HG03521 (cell line): ENCODE results near the gene ACTA2.
"Not testable (repeated sequence)": the region's sequence is repeated elsewhere in the genome, so short reads cannot be mapped to it uniquely, and the experiment has no call there.

Experiments used
- ATAC-seq: cut with Tn5 transposase; IDR thresholded peaks from one replicate; pipeline ENCODE4 v1.9.1; 2021; ENCODE audit warnings: mild to moderate bottlenecking, moderate library complexity; ENCODE audit not compliant: unreplicated experiment

The ACTA2 gene

DNA sequence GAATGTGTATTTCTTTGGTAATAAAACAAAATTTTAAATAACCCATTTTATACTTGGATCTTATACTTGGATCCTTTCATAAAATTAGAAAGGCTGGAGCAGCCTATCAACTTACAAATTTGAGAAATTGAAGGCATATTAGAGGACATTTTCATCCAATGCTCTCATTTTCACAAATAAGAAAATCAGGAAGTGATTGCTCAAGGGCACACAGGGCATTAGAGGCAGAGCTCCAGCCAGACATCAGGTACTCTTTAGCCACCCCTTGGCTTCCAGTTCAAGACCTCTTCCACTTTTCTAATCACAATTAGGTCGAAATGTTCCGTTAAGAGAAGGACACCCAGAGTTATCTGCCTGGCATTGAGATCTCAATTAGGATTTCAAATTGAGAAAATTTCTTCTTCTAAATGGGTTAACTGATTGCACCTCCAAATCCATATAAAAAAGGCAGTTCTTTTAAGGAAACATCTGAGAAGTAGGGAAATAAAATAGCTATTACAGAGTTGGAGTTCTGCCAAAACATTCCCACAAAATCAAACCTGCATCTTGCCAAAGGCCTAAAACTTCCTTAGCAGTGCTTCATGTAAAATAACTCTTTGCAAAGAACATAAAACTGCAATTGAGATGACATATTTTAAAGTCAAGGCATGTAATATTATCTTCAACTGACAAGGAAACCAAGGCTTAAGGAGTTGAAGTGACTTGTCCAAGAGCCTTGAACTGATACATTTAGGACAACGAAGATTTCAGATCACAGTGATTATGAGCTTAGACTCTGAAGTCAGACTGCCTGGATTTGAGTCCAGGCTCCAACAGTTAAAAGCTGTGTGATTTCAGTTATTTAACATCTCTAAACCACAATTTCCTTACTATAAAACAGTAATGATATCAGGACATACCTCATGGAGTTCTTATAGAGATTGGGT is 2.4 kb downstream of the ACTA2 start:
- ATAC-seq: no peak

DNA sequence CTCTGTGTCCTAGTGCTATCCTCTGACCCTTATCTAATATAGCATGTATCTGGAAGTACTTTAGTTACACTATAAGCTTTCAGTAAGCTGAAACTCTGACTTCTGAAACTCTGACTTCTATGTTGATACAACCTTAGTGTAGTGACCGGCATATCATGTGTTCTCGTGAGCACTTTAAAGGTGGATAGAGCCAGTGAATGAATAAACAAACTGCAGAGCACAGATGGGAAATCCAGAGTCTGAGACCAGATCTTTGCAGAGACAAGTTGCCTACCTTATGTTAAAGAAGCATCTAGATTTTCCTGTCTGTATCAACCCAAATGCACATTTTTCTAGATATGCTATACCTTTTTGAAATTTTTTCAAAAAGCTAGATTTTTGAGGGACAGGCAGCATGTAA is 3.5 kb downstream of the ACTA2 start:
- ATAC-seq: no peak

DNA sequence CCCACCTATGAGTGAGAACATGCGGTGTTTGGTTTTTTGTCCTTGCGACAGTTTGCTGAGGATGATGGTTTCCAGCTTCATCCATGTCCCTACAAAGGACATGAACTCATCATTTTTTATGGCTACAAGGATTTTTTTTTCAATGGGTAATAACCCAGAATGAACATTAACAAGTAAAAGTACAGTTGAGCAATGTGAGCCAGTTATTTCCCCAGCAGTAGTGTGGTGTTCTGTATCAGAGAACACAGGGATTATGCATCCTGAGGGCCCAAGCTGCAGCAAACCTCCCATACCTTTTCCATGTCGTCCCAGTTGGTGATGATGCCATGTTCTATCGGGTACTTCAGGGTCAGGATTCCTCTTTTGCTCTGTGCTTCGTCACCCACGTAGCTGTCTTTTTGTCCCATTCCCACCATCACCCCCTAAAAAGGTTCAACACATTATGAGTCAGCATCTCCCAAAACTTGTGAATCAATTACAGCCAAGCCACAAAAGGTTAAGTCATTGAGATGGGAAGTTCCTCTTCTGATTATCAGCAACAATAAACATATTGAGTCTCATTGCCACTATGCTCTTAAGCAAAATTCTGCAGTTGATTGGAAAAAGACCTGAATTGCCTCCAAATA is 5.5 kb downstream of the ACTA2 start:
- no peak for ATAC-seq

DNA sequence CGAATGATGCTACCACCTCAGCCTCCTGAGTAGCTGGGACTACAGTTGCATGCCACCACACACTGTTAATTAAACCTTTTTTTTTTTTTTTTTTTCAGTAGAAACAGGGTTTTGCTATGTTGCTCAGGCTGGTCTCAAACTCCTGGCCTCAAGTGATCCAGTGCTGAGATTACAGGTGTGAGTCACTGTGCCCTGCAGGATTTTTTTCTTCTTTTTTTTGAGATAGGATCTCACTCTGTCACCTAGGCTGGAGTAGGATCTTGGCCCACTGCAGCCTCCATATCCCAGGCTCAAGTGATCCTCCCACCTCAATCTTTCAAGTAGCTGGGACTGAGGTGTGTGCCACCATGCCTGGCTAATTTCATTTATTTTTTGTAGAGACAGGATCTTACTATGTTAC is 6.4 kb downstream of the ACTA2 start:
- no peak for ATAC-seq

DNA sequence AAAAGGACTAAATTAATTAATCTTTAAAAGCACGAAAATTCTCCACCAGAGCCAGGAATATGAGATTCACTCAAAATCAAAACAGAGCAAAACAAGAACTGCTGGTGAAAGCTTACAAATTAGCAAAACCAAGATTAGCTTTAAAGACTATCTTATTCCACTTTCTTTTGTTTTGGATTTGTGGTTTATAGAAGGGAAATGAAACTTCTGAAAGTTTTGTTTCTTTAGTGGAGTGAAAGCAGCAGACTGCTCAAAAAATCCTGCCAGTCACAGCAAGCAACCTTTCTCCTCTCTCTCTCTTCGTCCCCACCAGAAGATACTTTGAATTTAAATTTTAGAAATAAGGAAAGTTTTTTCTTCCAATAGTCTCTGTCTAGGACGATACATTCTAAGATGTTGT is 7.8 kb downstream of the ACTA2 start:
- no peak for ATAC-seq

DNA sequence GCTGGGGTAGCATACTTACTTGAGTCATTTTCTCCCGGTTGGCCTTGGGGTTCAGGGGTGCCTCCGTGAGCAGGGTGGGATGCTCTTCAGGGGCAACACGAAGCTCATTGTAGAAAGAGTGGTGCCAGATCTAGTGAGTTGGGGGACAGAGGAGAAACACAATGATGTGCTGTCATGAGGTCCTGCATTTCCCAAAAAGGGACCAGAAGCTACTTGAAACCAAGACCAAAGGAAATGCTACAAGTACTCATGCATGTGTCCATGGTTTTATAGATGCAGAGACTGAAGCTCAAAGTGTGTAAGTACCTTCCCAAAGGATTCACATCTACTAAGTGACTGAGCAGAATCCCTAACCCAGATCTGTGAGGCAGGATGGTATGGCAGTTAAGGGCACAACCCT is 8.8 kb downstream of the ACTA2 start:
- ATAC-seq: no peak

DNA sequence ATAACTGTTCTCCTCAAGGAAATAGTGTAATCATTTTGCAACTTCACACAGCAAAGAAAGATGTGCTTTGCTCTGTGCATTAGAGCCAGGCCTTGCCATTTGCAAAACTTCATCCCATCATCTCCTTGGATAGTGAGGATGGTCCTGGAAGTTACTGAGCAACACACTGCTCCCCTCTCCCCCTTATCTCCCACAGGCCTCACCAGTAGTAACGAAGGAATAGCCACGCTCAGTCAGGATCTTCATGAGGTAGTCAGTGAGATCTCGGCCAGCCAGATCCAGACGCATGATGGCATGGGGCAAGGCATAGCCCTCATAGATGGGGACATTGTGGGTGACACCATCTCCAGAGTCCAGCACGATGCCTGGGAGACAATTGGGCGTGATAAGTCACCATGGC is 11.5 kb downstream of the ACTA2 start:
- ATAC-seq: no peak

DNA sequence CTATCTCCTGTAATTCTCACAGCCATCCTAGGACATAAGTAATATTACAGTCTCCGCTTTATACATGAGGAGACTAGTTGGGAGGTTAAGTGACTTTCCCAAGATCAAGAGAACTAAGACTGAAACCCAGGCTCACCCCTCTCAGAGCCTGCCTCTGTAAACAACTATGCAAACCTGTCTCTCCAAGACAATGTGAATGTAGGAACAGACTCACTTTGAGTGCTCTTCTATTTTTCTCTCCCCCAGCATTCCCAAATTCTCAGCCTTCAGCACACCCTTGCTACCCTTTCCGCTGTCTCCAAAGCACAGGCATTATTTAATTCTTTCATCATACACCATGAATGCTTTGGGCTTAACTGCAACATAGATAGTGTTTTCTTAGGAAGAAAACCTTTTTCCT is 13.6 kb downstream of the ACTA2 start:
- ATAC-seq: no peak

DNA sequence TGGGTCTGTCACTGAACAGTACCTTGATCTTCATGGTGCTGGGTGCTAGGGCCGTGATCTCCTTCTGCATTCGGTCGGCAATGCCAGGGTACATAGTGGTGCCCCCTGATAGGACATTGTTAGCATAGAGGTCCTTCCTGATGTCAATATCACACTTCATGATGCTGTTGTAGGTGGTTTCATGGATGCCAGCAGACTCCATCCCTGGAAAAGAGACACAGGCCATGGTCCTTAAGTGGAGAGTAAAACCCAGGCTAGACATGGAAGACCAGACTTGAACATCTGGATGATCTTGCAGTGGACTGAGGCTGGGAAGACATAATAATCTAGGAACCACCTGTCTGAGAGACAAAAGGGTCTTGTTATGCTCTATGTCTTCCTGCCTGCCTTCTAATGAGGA is 14.5 kb downstream of the ACTA2 start:
- no peak for ATAC-seq

DNA sequence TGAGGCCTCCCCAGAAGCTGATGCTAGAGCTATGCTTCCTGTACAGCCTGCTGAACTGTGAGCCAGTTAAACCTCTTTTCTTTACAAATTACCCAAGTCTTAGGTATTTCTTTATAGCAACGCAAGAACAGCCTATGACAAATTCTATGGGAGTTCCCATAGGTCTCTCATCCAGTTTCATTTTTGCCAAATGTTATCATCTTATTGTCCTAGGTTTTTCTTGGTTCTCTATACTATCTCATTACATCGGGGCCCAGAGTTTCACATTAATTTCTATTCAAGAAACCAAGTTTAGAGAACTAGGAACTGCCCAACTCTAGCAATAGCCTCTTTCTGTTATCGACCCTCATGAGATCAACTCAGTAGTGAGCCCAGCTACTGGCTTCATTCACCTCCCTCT is 15.9 kb downstream of the ACTA2 start:
- ATAC-seq: no peak

DNA sequence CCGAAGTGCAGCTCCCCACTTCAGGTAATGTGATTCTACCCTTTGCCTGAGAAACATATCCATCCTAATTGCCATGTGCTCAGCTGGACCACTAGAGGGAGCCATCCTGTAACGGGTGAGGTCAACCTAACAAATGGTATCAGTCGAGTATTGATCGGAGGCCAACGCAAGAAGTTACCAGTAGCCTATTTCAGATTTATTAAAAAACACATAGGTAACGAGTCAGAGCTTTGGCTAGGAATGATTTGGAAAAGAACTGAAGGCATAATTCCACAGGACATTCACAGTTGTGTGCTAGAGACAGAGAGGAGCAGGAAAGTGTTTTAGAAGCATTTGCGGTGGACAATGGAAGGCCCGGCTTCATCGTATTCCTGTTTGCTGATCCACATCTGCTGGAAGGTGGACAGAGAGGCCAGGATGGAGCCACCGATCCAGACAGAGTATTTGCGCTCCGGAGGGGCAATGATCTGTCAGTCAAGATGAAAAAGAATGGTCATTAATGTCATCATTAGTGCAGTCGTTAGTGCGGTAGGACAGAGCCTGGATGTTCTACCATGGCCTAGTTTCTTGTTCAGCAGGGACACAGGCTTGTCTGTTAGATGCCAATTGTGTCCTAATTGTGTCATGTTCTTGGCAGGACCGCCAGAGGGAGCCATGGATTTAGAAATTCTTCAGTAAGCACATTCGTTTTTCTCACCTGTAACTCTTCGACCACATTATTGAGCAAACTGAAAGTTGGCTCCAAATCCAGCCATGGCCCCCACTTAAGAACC is 17.5 kb downstream of the ACTA2 start:
- ATAC-seq: no peak

DNA sequence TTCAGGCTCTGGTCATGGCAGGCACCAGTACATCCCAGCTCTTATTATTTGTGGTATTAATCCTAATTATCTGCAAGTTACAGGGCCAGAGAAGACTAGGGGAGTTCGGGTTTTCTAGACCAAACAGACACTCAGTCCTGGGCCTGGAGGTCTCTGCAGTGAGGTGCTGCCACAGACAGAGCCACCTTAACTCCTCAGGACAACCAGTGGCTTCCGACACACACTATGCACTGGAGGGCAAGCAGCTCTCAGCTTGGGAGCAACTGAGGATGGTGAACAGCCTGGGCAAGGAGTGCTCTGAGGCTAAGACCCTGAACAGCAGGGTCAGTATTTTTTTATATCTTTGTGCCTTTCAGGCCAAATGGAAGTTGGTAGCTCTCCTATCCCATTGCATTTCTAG is 19.0 kb downstream of the ACTA2 start:
- ATAC-seq: no peak

DNA sequence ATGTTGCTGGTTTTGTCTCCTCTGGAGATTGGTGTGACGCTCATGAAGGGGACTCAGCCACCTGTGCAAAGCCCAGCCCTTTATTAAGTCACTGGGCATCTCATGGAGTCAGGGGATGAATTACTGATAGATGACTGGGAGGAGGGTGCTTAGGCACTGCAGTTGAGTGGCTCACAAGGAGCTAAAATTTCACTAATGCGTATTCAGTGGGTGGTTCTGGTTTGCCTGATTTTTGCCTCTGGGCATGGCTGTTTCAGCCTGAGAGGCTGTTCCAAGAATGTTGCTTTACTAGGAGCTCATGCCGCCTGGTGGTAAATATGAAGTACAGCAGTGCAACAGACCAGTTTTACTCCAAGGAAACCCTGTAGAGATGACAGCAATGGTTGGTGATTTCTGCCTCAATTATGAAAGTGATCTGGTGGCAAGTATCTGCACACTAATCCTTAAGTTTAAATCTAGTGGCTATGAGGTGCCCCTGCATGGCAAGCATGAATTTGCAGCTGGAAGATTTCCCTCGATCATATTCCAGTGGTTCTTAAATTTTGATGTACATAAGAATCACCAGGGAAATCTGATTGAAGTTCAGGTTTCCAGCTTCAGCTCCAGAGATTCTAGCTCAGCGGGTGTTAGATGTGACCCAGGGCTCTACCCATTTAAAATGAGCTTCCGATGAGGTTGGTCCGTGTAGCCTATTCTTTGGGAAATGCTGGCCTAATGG is 19.9 kb downstream of the ACTA2 start:
- no peak for ATAC-seq

DNA sequence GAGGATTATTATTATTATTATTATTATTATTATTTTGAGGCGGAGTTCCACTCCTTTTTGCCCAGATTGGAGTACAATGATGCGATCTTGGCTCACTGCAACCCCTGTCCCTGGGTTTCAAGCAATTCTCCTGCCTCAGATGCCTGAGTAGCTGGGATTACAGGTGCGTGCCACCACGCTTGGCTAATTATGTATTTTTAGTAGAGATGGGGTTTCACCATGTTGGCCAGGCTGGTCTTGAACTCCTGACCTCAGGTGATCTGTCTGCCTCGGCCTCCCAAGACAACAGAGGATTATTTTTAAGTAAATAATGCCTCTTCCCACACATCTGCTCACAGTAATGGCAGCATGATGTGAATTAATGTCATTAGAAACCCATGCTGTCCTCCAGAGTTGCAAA is 20.5 kb downstream of the ACTA2 start:
- ATAC-seq: not testable (repeated sequence)

DNA sequence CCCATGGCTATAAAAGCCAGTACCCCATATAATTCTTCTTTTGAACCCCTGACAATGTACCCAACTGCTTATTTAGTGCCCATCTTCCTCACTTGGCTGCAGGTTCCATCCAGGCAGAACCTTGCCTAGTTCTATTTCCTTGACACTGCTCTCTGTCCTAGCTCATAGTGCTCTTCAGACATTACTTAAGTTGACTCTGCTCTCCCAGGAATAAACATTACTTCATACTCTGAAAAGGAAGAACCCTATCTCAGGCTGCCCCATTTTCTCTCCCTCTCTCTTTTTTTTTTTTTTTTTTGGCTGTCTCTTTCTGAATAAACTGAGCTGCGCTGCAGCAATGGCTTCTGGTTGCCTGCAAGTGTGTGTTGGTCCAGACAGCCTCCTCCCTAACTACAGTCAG is 21.0 kb downstream of the ACTA2 start:
- ATAC-seq: no peak

DNA sequence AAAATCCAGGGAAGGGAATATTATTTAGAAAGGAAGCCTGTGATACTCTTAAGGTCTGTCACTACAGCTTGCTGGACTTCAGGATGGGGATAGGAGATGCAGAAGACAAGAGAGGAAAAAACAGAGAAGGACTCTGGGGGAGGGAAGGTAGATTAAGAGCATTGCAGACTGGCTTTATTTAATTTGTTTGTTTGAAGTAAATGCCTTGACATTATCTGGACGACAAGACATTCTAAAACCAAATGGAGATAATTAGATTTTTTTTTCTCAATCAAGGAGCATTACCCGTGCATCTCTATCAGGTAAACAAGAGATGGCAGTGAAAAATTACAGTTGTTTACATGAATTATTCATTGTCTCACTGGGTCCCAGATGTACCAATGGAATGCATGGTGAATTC is 24.3 kb downstream of the ACTA2 start:
- no peak for ATAC-seq

DNA sequence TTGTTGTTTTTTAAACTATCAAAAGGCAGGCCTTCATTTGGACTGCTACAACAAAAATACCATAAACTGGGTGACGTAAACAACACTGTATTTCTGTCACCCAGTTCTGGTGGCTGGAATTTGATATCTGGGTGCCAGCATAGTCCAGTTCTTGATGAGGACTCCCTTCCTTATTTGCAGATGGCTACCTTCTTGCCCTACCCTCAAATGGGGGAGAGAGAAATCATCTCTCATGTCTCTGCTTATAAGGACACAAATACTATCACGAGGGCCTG is 25.2 kb downstream of the ACTA2 start:
- no peak for ATAC-seq

DNA sequence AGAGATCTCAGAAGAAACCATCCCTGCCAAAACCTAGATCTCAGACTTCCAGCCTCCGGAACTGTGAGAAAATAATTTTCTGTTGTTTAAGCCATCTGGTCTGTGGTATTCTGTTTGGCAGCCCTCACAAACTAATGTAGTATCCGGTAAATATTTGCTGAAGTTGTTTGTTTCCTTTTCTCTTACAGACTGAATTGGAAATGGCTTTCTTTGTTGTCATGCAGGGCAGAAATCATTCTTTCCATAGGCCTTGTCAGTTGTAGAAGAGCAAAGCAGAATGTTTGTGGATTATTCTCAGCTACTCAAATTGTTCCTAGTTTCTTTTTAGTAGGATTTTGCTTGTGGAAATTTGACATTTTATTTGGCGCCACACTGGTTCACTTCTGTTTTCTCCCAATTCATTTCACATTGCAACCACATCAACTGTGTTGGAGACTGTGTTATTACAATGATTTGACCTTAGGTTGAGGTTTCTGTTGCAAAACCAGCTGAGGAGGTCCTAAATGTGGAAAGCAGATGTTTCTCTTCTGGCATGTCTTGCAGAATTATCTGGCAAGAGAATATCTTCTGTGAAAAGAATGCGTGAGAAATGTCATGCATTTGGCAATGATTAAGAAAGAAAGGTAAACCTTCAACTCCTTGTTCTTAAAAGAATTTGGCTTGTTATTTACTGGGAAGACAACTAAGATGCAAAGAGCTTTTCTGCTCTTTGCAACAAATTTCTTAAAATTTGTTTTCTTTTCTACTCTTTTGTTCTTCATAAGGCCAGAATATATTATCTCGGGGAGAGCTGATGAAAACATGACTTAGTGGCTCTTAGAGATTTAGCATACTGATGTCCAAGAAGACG is 25.8 kb downstream of the ACTA2 start:
- ATAC-seq: no peak

DNA sequence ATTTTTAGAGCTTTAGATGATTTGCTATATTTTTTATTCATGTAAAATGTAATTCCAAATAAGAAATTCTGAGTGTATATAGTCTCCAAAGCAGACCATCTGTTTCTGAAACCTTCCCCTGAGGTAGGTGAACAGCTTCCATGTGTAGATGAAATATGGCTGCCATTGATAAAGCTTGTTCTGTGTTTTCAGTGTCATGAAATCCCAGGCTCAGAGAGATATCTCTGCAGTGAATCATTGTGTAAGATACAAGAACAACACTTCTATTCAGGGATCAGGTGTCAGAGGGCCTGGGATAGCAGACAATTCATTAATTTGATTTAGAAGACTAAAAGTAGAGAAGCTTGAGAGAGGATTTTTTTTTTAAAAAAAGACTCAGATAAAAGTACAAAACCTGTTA is 29.1 kb downstream of the ACTA2 start:
- ATAC-seq: no peak

DNA sequence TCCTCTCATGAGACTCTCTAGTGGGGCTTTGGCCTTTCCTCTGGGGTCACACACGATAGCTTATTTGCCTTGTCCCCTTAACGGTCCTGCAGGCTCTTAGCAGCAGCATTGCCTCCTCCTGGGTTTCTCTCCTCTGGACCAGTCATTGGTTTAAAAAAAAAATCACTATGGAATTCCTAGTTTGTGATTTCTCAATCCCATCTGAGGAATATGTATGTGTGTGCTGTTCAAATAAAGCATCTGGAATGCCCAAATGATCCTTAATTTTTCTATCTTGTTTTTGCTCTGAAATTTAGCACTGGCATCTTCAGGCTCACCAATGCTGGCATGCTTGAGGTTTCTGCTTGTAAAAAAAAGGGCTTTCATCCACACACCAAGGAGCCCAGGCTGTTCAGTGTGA is 30.5 kb downstream of the ACTA2 start:
- ATAC-seq: no peak
